ENCODE results near the gene CLEC7A. TPM values are rescaled to one million over a fixed set of nuclear protein-coding genes. Genes with fewer than 3 reads are reported as not detected.

The CLEC7A gene
- total and polyA plus RNA-seq, 7 experiments from 2014 or later, result 1.5 to 121 (median 7.2) TPM; not detected in 3

GRCh38 chr12:10088031-10088430 lies 42.0 kb downstream of the CLEC7A start:
- Mint-ChIP-seq H3K36me3 (peaks cover 0 to 8% (median 4%) of the 10 kb centered on the region in 5 donors), H3K9me3 (peaks cover 2 to 17% (median 13%) of the 10 kb centered on the region in 11 donors), H3K27ac (no peak overlapping the region), H3K4me3 (no peak overlapping the region), H3K4me1 (peaks cover 0 to 5% (median 0%) of the 10 kb centered on the region in 7 donors), H3K27me3 (peaks cover 0 to 24% (median 4%) of the 10 kb centered on the region in 5 donors)
- no peaks in the 10 kb centered on the region for H3K9me3 ChIP-seq (ENCODE audit: control insufficient read depth in 2 of 3, low read length in 3 of 3)
- no peak overlapping the region for H3K4me3 ChIP-seq (ENCODE audit: low read length)
- no peak overlapping the region for H3K27ac ChIP-seq (ENCODE audit: low read depth, low read length)
- H3K27me3 ChIP-seq (ENCODE audit: control insufficient read depth in 2 of 2, insufficient read depth in 2 of 2, low read length in 2 of 2), result no peaks in the 10 kb centered on the region
- H3K4me1 ChIP-seq (ENCODE audit: control insufficient read depth in 2 of 2, insufficient read depth in 2 of 2, low read length in 2 of 2), result no peaks in the 10 kb centered on the region
- ATAC-seq (no peak), DNase-seq (no peak)
- intact Hi-C loops (cut with micrococcal nuclease), result no loop called here
- POLR2A ChIA-PET, result no interaction called here
- CTCF ChIA-PET, result no interaction called here
- H3K36me3 ChIP-seq (ENCODE audit: control insufficient read depth in 2 of 3, insufficient read depth in 3 of 3, low read length in 3 of 3), result no peaks in the 10 kb centered on the region

GRCh38 chr12:10086387-10086786 lies 43.6 kb downstream of the CLEC7A start:
- POLR2A ChIA-PET, result no interaction called here
- Histone ChIP-seq H3K4me1 (ENCODE audit: control insufficient read depth in 2 of 2, insufficient read depth in 2 of 2, low read length in 2 of 2) (no peaks in the 10 kb centered on the region), H3K4me3 (ENCODE audit: low read length) (no peak overlapping the region), H3K9me3 (ENCODE audit: control insufficient read depth in 2 of 3, low read length in 3 of 3) (no peaks in the 10 kb centered on the region), H3K27me3 (ENCODE audit: control insufficient read depth in 2 of 2, insufficient read depth in 2 of 2, low read length in 2 of 2) (no peaks in the 10 kb centered on the region), H3K27ac (ENCODE audit: low read depth, low read length) (no peak overlapping the region), H3K36me3 (ENCODE audit: control insufficient read depth in 2 of 3, insufficient read depth in 3 of 3, low read length in 3 of 3) (no peaks in the 10 kb centered on the region)
- Mint-ChIP-seq H3K4me1 (peaks cover 0 to 5% (median 0%) of the 10 kb centered on the region in 7 donors), H3K27ac (no peak overlapping the region), H3K27me3 (peaks cover 0 to 23% (median 10%) of the 10 kb centered on the region in 5 donors), H3K9me3 (peaks cover 3 to 27% (median 15%) of the 10 kb centered on the region in 11 donors), H3K4me3 (no peak overlapping the region), H3K36me3 (peaks cover 0 to 8% (median 4%) of the 10 kb centered on the region in 5 donors)
- CTCF ChIA-PET, result no interaction called here
- DNase-seq, result no peak
- ATAC-seq, result no peak
- intact Hi-C loops (cut with micrococcal nuclease), result no loop called here

GRCh38 chr12:10084733-10085132 lies 45.3 kb downstream of the CLEC7A start:
- Mint-ChIP-seq H3K36me3 (peaks cover 0 to 8% (median 4%) of the 10 kb centered on the region in 5 donors), H3K27ac (no peak overlapping the region), H3K27me3 (peaks cover 0 to 28% (median 12%) of the 10 kb centered on the region in 5 donors), H3K9me3 (peaks cover 5 to 27% (median 15%) of the 10 kb centered on the region in 11 donors), H3K4me1 (peaks cover 0 to 1% (median 0%) of the 10 kb centered on the region in 7 donors), H3K4me3 (no peak overlapping the region)
- CTCF ChIA-PET, result interaction anchor here (0.6 kb wide), 2 partner anchors 11 to 23 kb away, joined by 3 to 4 read pairs; no protein-coding TSS in a partner anchor
- intact Hi-C loops (cut with micrococcal nuclease), result no loop called here
- DNase-seq (no peak), ATAC-seq (no peak)
- H3K4me1 ChIP-seq (ENCODE audit: control insufficient read depth in 2 of 2, insufficient read depth in 2 of 2, low read length in 2 of 2), result no peaks in the 10 kb centered on the region
- H3K27ac ChIP-seq (ENCODE audit: low read depth, low read length), result no peak overlapping the region
- no peaks in the 10 kb centered on the region for H3K36me3 ChIP-seq (ENCODE audit: control insufficient read depth in 2 of 3, insufficient read depth in 3 of 3, low read length in 3 of 3)
- no peak overlapping the region for H3K4me3 ChIP-seq (ENCODE audit: low read length)
- no peaks in the 10 kb centered on the region for H3K27me3 ChIP-seq (ENCODE audit: control insufficient read depth in 2 of 2, insufficient read depth in 2 of 2, low read length in 2 of 2)
- POLR2A ChIA-PET, result no interaction called here
- no peaks in the 10 kb centered on the region for H3K9me3 ChIP-seq (ENCODE audit: control insufficient read depth in 2 of 3, low read length in 3 of 3)

- CTCF ChIA-PET, result no interaction called here
- peaks cover 6 to 35% (median 21%) of the 10 kb centered on the region in 5 donors for H3K27me3 Mint-ChIP-seq
- no peaks in the 10 kb centered on the region for H3K36me3 ChIP-seq (ENCODE audit: control insufficient read depth in 2 of 3, insufficient read depth in 3 of 3, low read length in 3 of 3)
- H3K36me3 Mint-ChIP-seq, result peaks cover 0 to 8% (median 4%) of the 10 kb centered on the region in 5 donors
- no peak overlapping the region for H3K4me3 ChIP-seq (ENCODE audit: low read length)
- H3K4me1 Mint-ChIP-seq, result peaks cover 0 to 1% (median 0%) of the 10 kb centered on the region in 7 donors
- no peaks in the 10 kb centered on the region for H3K4me1 ChIP-seq (ENCODE audit: control insufficient read depth in 2 of 2, insufficient read depth in 2 of 2, low read length in 2 of 2)
- no peaks in the 10 kb centered on the region for H3K9me3 ChIP-seq (ENCODE audit: control insufficient read depth in 2 of 3, low read length in 3 of 3)
- H3K9me3 Mint-ChIP-seq, result peaks cover 5 to 27% (median 15%) of the 10 kb centered on the region in 11 donors
- H3K4me3 Mint-ChIP-seq, result no peak overlapping the region
- H3K27ac ChIP-seq (ENCODE audit: low read depth, low read length), result no peak overlapping the region
- intact Hi-C loops (cut with micrococcal nuclease), result no loop called here
- ATAC-seq, result no peak
- DNase-seq, result no peak
- H3K27ac Mint-ChIP-seq, result no peak overlapping the region
- no peaks in the 10 kb centered on the region for H3K27me3 ChIP-seq (ENCODE audit: control insufficient read depth in 2 of 2, insufficient read depth in 2 of 2, low read length in 2 of 2)
- POLR2A ChIA-PET, result no interaction called here
Observed at GRCh38 chr12:10082117-10082874, 47.7 kb downstream of the CLEC7A start.

GRCh38 chr12:10075451-10075850 lies 54.5 kb downstream of the CLEC7A start:
- peaks cover 6 to 40% (median 13%) of the 10 kb centered on the region in 5 donors for H3K27me3 Mint-ChIP-seq
- H3K4me3 Mint-ChIP-seq, result no peak overlapping the region
- no peaks in the 10 kb centered on the region for H3K36me3 Mint-ChIP-seq

GRCh38 chr12:10073261-10073660 lies 56.7 kb downstream of the CLEC7A start:
- Mint-ChIP-seq H3K36me3 (no peaks in the 10 kb centered on the region), H3K9me3 (no peaks in the 10 kb centered on the region), H3K27me3 (peaks cover 6 to 48% (median 22%) of the 10 kb centered on the region in 5 donors), H3K27ac (no peak overlapping the region), H3K4me3 (no peak overlapping the region), H3K4me1 (no peaks in the 10 kb centered on the region)
- no peaks in the 10 kb centered on the region for H3K36me3 ChIP-seq (ENCODE audit: control insufficient read depth in 2 of 3, insufficient read depth in 3 of 3, low read length in 3 of 3)
- H3K4me3 ChIP-seq (ENCODE audit: low read length), result no peak overlapping the region
- intact Hi-C loops (cut with micrococcal nuclease), result no loop called here
- H3K27ac ChIP-seq (ENCODE audit: low read depth, low read length), result no peak overlapping the region
- H3K4me1 ChIP-seq (ENCODE audit: control insufficient read depth in 2 of 2, insufficient read depth in 2 of 2, low read length in 2 of 2), result no peaks in the 10 kb centered on the region
- DNase-seq, result no peak
- CTCF ChIA-PET, result no interaction called here
- no peaks in the 10 kb centered on the region for H3K27me3 ChIP-seq (ENCODE audit: control insufficient read depth in 2 of 2, insufficient read depth in 2 of 2, low read length in 2 of 2)
- POLR2A ChIA-PET, result no interaction called here
- ATAC-seq, result no peak
- H3K9me3 ChIP-seq (ENCODE audit: control insufficient read depth in 2 of 3, low read length in 3 of 3), result no peaks in the 10 kb centered on the region

More at GRCh38 chr12:10075451-10075850, 54.5 kb downstream of the CLEC7A start:
- intact Hi-C loops (cut with micrococcal nuclease), result no loop called here
- no peak overlapping the region for H3K27ac ChIP-seq (ENCODE audit: low read depth, low read length)
- DNase-seq (no peak), ATAC-seq (no peak)
- H3K4me1 ChIP-seq (ENCODE audit: control insufficient read depth in 2 of 2, insufficient read depth in 2 of 2, low read length in 2 of 2), result no peaks in the 10 kb centered on the region
- ChIA-PET CTCF (no interaction called here), POLR2A (no interaction called here)
- no peaks in the 10 kb centered on the region for H3K27me3 ChIP-seq (ENCODE audit: control insufficient read depth in 2 of 2, insufficient read depth in 2 of 2, low read length in 2 of 2)
- Mint-ChIP-seq H3K9me3 (peaks cover 0 to 1% (median 0%) of the 10 kb centered on the region in 11 donors), H3K4me1 (peaks cover 0 to 1% (median 0%) of the 10 kb centered on the region in 7 donors), H3K27ac (no peak overlapping the region)
- H3K36me3 ChIP-seq (ENCODE audit: control insufficient read depth in 2 of 3, insufficient read depth in 3 of 3, low read length in 3 of 3), result no peaks in the 10 kb centered on the region
- H3K4me3 ChIP-seq (ENCODE audit: low read length), result no peak overlapping the region
- H3K9me3 ChIP-seq (ENCODE audit: control insufficient read depth in 2 of 3, low read length in 3 of 3), result no peaks in the 10 kb centered on the region

GRCh38 chr12:10072131-10072530 lies 57.9 kb downstream of the CLEC7A start:
- POLR2A ChIA-PET, result no interaction called here
- Mint-ChIP-seq H3K9me3 (no peaks in the 10 kb centered on the region), H3K4me1 (no peaks in the 10 kb centered on the region), H3K36me3 (no peaks in the 10 kb centered on the region), H3K27ac (no peak overlapping the region), H3K4me3 (no peak overlapping the region), H3K27me3 (peaks cover 0 to 51% (median 22%) of the 10 kb centered on the region in 5 donors)
- Histone ChIP-seq H3K4me1 (ENCODE audit: control insufficient read depth in 2 of 2, insufficient read depth in 2 of 2, low read length in 2 of 2) (no peaks in the 10 kb centered on the region), H3K9me3 (ENCODE audit: control insufficient read depth in 2 of 3, low read length in 3 of 3) (no peaks in the 10 kb centered on the region), H3K4me3 (ENCODE audit: low read length) (no peak overlapping the region), H3K27ac (ENCODE audit: low read depth, low read length) (no peak overlapping the region), H3K36me3 (ENCODE audit: control insufficient read depth in 2 of 3, insufficient read depth in 3 of 3, low read length in 3 of 3) (no peaks in the 10 kb centered on the region), H3K27me3 (ENCODE audit: control insufficient read depth in 2 of 2, insufficient read depth in 2 of 2, low read length in 2 of 2) (no peaks in the 10 kb centered on the region)
- DNase-seq, result no peak
- no peak for ATAC-seq
- CTCF ChIA-PET, result no interaction called here
- intact Hi-C loops (cut with micrococcal nuclease), result no loop called here
